Nephron (organoid): ENCODE data around the gene BRINP1.

Source experiments
- H3K27ac Mint-ChIP-seq, 3 experiments: 2 replicates each; pipeline ENCODE4 v1.8.0; 2020; ENCODE audit warnings: mixed read lengths in 3 of 3, mild to moderate bottlenecking in 2 of 3, moderate library complexity in 1 of 3
- H3K27me3 Mint-ChIP-seq: 2 replicates; pipeline ENCODE4 v1.8.0; 2021; ENCODE audit warnings: low read depth, mild to moderate bottlenecking, moderate library complexity, mixed read lengths
- H3K36me3 Mint-ChIP-seq: 2 replicates; pipeline ENCODE4 v1.8.0; 2020; ENCODE audit warnings: low read depth, mixed read lengths
- H3K4me1 Mint-ChIP-seq: 2 replicates; pipeline ENCODE4 v1.8.0; 2020; ENCODE audit warnings: mixed read lengths
- H3K4me3 Mint-ChIP-seq, 3 experiments: 2 replicates each; pipeline ENCODE4 v1.8.0; 2020; ENCODE audit warnings: mild to moderate bottlenecking in 3 of 3, mixed read lengths in 3 of 3, moderate library complexity in 2 of 3
- H3K9me3 Mint-ChIP-seq: 2 replicates; pipeline ENCODE4 v1.8.0; 2020; ENCODE audit warnings: mixed read lengths
- CTCF ChIP-seq, 3 experiments: fragments of 200-600 bp; sonication (generic); IDR thresholded peaks; one replicate each; pipeline ENCODE4 v1.5.0; 2021; ENCODE audit warnings: antibody characterized with exemption in 3 of 3; ENCODE audit not compliant: unreplicated experiment in 3 of 3

BRINP1 gene

DNA sequence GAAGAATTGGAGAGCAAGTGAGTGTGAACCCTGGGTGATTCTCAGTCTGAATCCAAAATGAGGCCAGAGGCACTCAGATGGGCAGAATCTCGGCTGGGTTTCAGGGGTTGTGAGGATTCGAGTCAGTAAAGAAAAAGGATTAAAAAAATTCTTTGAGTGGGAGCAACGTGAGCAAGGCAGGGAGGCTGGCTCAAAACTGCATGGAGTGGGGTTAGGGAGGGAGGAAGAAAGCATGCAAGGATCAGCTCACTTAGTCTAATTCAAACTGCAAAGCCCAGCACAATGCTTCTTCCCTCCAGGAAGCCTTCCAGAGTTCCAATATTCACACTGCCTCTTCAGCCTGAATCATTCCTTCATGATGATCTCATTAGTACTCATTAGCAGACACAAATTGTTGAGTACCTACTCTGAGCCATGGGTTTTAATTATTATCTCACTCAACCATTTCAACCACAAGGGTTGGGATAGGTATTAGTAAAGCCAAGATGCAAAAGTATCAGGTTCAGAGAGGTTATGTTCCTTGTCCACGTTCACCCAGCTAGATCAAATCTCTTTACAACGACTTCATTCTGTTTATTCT lies 95.8 kb downstream of the BRINP1 start:
- Mint-ChIP-seq H3K36me3 (no peaks in the 10 kb centered on the region), H3K9me3 (no peaks in the 10 kb centered on the region), H3K4me3 (no peak overlapping the region), H3K4me1 (peaks cover 26% of the 10 kb centered on the region), H3K27me3 (no peaks in the 10 kb centered on the region), H3K27ac (peak overlapping the region in 2 of 3 experiments; percentile 16 to 58)
- no peak for TF ChIP-seq CTCF (IDR thresholded peaks at IDR 0.05; ENCODE audit: unreplicated experiment in 3 of 3)

DNA sequence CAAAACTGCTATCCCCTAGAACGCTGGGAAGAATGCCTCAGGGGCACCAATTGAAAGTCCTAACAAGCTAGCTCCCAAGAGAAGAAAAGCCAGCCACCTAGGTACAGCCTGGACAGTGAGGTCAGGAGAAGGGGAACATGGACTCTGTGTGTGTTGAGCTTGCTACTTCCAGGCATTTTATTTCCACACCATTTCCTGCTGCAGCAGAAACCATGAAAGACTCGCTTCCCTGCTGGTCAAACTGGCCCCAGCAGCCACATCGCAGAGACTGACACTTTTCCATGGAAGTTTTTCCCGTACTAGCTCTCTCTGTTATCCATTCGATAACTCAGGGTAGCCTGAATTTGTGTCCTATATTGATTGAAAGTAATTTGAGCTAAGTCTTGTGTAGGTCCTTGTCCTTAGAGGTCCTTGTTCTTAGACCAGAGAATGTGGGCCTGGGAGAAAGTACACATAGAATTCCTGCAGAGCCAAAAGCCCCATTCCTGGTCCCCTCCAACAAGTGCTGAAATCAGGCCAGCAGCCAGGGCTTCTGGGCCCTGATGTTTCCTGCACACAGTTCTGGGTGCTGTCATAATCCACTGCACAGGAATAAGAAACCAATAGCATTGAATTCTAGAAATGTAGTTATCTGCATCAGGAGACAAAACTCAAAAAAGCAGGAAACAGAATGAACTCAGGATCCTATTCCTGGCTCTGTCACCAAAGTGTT lies 96.6 kb downstream of the BRINP1 start:
- peaks cover 21% of the 10 kb centered on the region for H3K4me1 Mint-ChIP-seq
- no peaks in the 10 kb centered on the region for H3K27me3 Mint-ChIP-seq
- peak overlapping the region; percentile 16 to 58 (median 28) for H3K27ac Mint-ChIP-seq
- H3K4me3 Mint-ChIP-seq = no peak overlapping the region
- H3K9me3 Mint-ChIP-seq = no peaks in the 10 kb centered on the region
- no peak for TF ChIP-seq CTCF (IDR thresholded peaks at IDR 0.05; ENCODE audit: unreplicated experiment in 3 of 3)
- H3K36me3 Mint-ChIP-seq = no peaks in the 10 kb centered on the region

DNA sequence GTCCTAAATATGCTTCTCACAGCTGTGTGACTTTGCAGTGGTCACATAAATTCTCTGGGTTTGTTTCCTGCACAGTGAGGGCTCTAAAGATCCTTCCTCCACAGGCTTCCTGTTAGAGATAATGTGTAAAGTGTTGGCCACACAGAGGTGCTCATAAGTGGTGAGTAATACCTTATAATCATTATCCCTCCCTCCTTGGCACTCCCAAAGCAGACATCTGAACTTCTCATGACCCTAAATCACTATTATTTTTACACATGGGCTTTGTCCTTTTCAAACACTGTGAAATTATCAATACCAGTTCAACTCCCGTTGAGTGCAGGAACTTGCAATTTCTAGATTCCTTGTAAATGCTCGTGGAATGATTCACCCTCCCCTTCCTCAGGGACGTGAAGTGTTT lies 100.2 kb downstream of the BRINP1 start:
- Mint-ChIP-seq H3K27me3 (no peaks in the 10 kb centered on the region), H3K36me3 (no peaks in the 10 kb centered on the region), H3K4me3 (no peak overlapping the region), H3K4me1 (peaks cover 17% of the 10 kb centered on the region), H3K27ac (no peak overlapping the region), H3K9me3 (no peaks in the 10 kb centered on the region)
- TF ChIP-seq CTCF (IDR thresholded peaks at IDR 0.05; ENCODE audit: unreplicated experiment in 3 of 3) = no peak

GRCh38 chr9:119264165-119264564 lies 105.1 kb downstream of the BRINP1 start:
- no peaks in the 10 kb centered on the region for H3K4me1 Mint-ChIP-seq
- H3K9me3 Mint-ChIP-seq = no peaks in the 10 kb centered on the region
- no peak overlapping the region for H3K4me3 Mint-ChIP-seq
- no peak for TF ChIP-seq CTCF (IDR thresholded peaks at IDR 0.05; ENCODE audit: unreplicated experiment in 3 of 3)
- no peaks in the 10 kb centered on the region for H3K27me3 Mint-ChIP-seq
- H3K27ac Mint-ChIP-seq = no peak overlapping the region
- H3K36me3 Mint-ChIP-seq = no peaks in the 10 kb centered on the region

- Mint-ChIP-seq H3K27me3 (no peaks in the 10 kb centered on the region), H3K27ac (no peak overlapping the region), H3K4me1 (no peaks in the 10 kb centered on the region), H3K36me3 (no peaks in the 10 kb centered on the region), H3K9me3 (no peaks in the 10 kb centered on the region), H3K4me3 (no peak overlapping the region)
- no peak for TF ChIP-seq CTCF (IDR thresholded peaks at IDR 0.05; ENCODE audit: unreplicated experiment in 3 of 3)
Observed at GRCh38 chr9:119257592-119257991, 111.6 kb downstream of the BRINP1 start.

DNA sequence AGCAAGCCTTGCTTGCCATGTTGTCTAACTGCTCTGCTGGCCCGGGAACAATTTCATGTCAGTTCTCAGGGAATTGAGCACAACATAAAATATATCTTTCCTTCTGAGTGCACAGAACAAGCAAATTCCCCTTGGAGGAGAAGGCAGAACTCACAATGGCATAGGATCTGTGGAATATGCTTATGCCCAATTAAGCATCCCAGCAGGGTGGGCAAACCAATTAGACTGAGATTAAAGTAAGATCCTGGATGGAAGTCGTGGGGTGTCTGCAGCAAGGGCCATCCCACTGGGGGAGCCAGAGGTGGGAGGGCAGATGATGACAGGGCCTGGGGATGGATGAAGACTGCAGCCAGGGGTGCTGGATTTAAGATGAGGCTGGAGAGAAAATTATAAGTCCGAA lies 114.1 kb downstream of the BRINP1 start:
- H3K27ac Mint-ChIP-seq = no peak overlapping the region

More for the DNA sequence above, 114.1 kb downstream of the BRINP1 start:
- Mint-ChIP-seq H3K4me1 (peaks cover 8% of the 10 kb centered on the region), H3K9me3 (no peaks in the 10 kb centered on the region), H3K27me3 (no peaks in the 10 kb centered on the region), H3K4me3 (no peak overlapping the region), H3K36me3 (no peaks in the 10 kb centered on the region)
- TF ChIP-seq CTCF (IDR thresholded peaks at IDR 0.05; ENCODE audit: unreplicated experiment in 3 of 3) = no peak
